ENCODE data around the gene CHADL. TPM values are rescaled to one million over a fixed set of nuclear protein-coding genes. Genes with fewer than 3 reads are reported as not detected.
A peak's percentile ranks its signal among the peaks of the same experiment; 100 is the strongest.

CHADL gene
- total and polyA plus RNA-seq, 2 experiments from 2014 or later, result 1.8 to 3.3 TPM

DNA sequence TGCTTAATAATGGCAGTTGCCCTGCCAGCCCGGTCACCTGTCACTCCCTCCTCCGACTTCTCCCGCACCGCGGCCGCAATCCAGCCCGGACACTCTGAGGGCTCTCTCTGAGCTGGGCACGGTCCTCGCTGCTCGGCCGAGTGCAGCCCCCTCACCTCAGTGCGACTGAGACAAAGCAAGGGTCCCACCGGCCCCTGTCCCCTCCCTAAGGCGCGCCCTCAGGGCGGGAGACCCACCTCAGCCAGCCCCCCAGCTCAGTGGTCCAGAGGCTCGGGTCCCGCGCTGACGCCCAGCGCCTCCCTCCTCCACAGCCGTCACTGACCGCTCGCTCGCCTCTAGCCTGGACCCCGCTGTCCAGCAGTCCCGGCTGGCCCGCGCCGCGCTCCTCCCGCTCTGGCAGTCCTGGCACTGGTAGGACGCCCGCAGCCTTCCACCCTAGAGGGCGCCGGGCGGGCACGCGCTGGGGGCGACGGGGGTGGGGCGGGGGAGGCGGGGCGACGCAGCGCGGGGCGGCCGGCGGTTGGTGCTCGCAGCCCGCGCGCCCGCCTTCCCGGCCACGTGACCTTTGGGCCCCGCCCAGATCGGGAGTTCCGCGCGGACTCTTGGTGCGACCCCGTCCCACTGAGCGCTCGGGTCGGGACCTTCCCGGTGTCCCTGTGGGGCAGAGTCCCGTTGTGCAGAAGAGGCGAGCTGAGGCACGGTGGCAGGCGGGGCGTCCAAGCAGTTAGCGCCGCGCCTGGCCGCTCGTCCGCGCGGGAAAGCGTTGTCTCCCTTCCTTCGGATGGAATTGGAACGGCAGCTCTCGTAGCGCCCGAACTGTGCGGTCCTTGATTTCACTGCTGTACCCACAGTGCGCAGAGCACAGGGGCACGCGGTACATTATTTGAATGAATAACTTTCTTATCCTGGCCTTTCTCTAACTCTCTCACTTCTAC lies 43.4 kb downstream of the CHADL start:
- peak; percentile 54 to 89 for DNase-seq (ENCODE audit: low read depth in 1 of 2, low spot score in 1 of 2)
- Histone ChIP-seq H3K4me1 (ENCODE audit: low read depth) (no peaks in the 10 kb centered on the region), H3K36me3 (no peaks in the 10 kb centered on the region), H3K27me3 (peaks cover 55% of the 10 kb centered on the region), H3K9me3 (ENCODE audit: low read depth) (no peaks in the 10 kb centered on the region), H3K4me3 (peak overlapping the region; percentile 63), H3K27ac (no peak overlapping the region)
- peak; percentile 14 for TF ChIP-seq CTCF (IDR thresholded peaks at IDR 0.05; ENCODE audit: low read depth, low read length)

GRCh38 chr22:41193829-41194228 lies 46.9 kb downstream of the CHADL start:
- no peak for DNase-seq (ENCODE audit: low read depth in 1 of 2, low spot score in 1 of 2)
- Histone ChIP-seq H3K4me1 (ENCODE audit: low read depth) (no peaks in the 10 kb centered on the region), H3K4me3 (no peak overlapping the region), H3K36me3 (no peaks in the 10 kb centered on the region), H3K27me3 (peaks cover 24% of the 10 kb centered on the region), H3K27ac (no peak overlapping the region), H3K9me3 (ENCODE audit: low read depth) (no peaks in the 10 kb centered on the region)
- TF ChIP-seq CTCF (IDR thresholded peaks at IDR 0.05; ENCODE audit: low read depth, low read length), result no peak

DNA sequence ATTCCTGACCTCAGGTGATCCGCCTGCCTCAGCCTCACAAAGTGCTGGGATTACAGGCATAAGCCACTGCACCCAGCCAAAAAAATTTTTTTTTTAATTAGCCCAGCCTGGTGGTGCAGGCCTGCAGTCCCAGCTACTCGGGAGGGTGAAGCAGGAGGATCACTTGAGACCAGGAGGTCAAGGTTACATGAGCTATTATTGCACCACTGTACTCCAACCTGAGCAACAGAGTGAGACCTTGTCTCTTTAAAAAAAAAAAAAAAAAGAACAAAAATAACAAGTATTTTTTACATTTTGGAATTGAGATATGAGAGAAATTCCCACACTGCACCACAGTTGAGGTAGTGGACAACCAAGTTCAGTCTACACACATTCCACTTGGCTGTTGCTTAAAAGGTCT lies 49.3 kb downstream of the CHADL start:
- H3K9me3 ChIP-seq (ENCODE audit: low read depth), result no peaks in the 10 kb centered on the region
- H3K4me1 ChIP-seq (ENCODE audit: low read depth), result no peaks in the 10 kb centered on the region
- peaks cover 10% of the 10 kb centered on the region for H3K27me3 ChIP-seq
- H3K27ac ChIP-seq, result no peak overlapping the region
- H3K4me3 ChIP-seq, result no peak overlapping the region
- DNase-seq (ENCODE audit: low read depth in 1 of 2, low spot score in 1 of 2), result no peak
- H3K36me3 ChIP-seq, result no peaks in the 10 kb centered on the region
- no peak for TF ChIP-seq CTCF (IDR thresholded peaks at IDR 0.05; ENCODE audit: low read depth, low read length)

DNA sequence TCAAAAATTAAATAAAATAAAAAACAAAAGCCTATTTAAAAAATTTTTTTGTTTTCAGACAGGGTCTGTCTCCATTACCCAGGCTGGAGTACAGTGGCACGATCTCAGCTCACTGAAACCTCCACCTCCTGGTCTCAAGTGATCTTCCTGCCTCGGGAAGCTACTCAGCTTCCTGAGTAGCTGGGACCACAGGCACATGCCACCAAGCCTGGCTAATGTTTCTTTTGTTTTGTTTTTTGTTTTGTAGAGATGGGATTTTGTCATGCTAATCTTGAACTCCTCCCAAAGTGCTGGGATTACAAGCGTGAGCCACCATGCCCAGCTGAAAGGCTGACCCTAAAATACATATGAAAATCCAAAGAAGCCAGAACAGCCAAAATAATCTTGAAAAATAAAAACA lies 56.1 kb downstream of the CHADL start:
- H3K27ac ChIP-seq, result no peak overlapping the region
- no peak for TF ChIP-seq CTCF (IDR thresholded peaks at IDR 0.05; ENCODE audit: low read depth, low read length)
- H3K4me3 ChIP-seq, result no peak overlapping the region
- peaks cover 2% of the 10 kb centered on the region for H3K36me3 ChIP-seq
- H3K9me3 ChIP-seq (ENCODE audit: low read depth), result no peaks in the 10 kb centered on the region
- H3K27me3 ChIP-seq, result no peaks in the 10 kb centered on the region
- H3K4me1 ChIP-seq (ENCODE audit: low read depth), result no peaks in the 10 kb centered on the region
- DNase-seq (ENCODE audit: low read depth in 1 of 2, low spot score in 1 of 2), result no peak

GRCh38 chr22:41181349-41182241 lies 59.1 kb downstream of the CHADL start:
- H3K27ac ChIP-seq, result peak overlapping the region; percentile 44
- no peaks in the 10 kb centered on the region for H3K27me3 ChIP-seq
- peaks cover 26% of the 10 kb centered on the region for H3K36me3 ChIP-seq
- peak in 1 of 2 donors; percentile 68 for DNase-seq (ENCODE audit: low read depth in 1 of 2, low spot score in 1 of 2)
- no peak overlapping the region for H3K4me3 ChIP-seq
- H3K4me1 ChIP-seq (ENCODE audit: low read depth), result no peaks in the 10 kb centered on the region
- TF ChIP-seq CTCF (IDR thresholded peaks at IDR 0.05; ENCODE audit: low read depth, low read length), result no peak
- no peaks in the 10 kb centered on the region for H3K9me3 ChIP-seq (ENCODE audit: low read depth)

Measured in cardiac muscle cell (in vitro differentiated cells and primary cell).